ENCODE results near the gene NEURL2. TPM values are rescaled to one million over a fixed set of nuclear protein-coding genes. Genes with fewer than 3 reads are reported as not detected.
A peak's percentile ranks its signal among the peaks of the same experiment; 100 is the strongest.

Gene NEURL2
- total RNA-seq, 1 experiment from 2014 or later, result 2.0 TPM

DNA sequence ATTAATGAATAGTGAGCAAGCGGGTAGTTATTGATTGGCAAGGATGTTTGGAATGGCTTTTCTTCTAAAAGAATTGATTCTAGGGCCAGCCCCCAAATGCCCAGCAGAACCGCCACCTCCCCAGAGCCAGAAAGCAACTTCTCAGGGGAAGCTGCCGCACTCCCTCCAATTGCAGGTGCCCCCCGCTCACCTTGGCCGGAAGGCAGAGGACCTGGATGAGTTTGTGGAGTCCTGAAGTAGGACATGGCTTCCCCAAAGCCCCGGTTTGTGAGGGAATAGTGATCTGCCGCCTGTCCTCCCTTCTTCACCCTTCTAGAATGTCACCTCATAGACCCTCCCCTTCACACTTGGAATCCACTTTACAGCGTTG is 3.7 kb downstream of the NEURL2 start, which contains the start of gene SPATA25:
Gene SPATA25, minus strand, starts transcription at position 277 of the 370 bp plus-strand sequence. Its CDS starts 32 bp downstream, at position 245.
- Mint-ChIP-seq H3K4me3 (ENCODE audit: unreplicated experiment) (no peak within 1 kb of the TSS), H3K9me3 (ENCODE audit: unreplicated experiment) (no peaks in the 10 kb centered on the region), H3K4me1 (ENCODE audit: insufficient read depth, unreplicated experiment) (peaks cover 13% of the 10 kb centered on the region), H3K27ac (ENCODE audit: low read depth, unreplicated experiment) (peak within 1 kb of the TSS; percentile 42), H3K27me3 (ENCODE audit: insufficient read depth, unreplicated experiment) (no peaks in the 10 kb centered on the region), H3K36me3 (ENCODE audit: insufficient read depth, unreplicated experiment) (peaks cover 11% of the 10 kb centered on the region)
- ChIA-PET POLR2A (interaction anchor here (6.0 kb wide), 1 partner anchor 30 kb away, joined by 24 read pairs; the partner anchor contains the start of genes ACOT8 and ZSWIM3), CTCF (no interaction called here)
- no peak for DNase-seq (ENCODE audit: unreplicated experiment)
- intact Hi-C loops (cut with micrococcal nuclease), result loop anchor here (10.0 kb wide), 1 partner anchor 53 kb away; the partner anchor contains the start of gene SNX21
- BruUV-seq (replicated peaks), result no TSS peak
- TF ChIP-seq, protein P1, sequence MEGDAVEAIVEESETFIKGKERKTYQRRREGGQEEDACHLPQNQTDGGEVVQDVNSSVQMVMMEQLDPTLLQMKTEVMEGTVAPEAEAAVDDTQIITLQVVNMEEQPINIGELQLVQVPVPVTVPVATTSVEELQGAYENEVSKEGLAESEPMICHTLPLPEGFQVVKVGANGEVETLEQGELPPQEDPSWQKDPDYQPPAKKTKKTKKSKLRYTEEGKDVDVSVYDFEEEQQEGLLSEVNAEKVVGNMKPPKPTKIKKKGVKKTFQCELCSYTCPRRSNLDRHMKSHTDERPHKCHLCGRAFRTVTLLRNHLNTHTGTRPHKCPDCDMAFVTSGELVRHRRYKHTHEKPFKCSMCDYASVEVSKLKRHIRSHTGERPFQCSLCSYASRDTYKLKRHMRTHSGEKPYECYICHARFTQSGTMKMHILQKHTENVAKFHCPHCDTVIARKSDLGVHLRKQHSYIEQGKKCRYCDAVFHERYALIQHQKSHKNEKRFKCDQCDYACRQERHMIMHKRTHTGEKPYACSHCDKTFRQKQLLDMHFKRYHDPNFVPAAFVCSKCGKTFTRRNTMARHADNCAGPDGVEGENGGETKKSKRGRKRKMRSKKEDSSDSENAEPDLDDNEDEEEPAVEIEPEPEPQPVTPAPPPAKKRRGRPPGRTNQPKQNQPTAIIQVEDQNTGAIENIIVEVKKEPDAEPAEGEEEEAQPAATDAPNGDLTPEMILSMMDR (IDR thresholded peaks at IDR 0.05; ENCODE audit: unreplicated experiment), result no peak

DNA sequence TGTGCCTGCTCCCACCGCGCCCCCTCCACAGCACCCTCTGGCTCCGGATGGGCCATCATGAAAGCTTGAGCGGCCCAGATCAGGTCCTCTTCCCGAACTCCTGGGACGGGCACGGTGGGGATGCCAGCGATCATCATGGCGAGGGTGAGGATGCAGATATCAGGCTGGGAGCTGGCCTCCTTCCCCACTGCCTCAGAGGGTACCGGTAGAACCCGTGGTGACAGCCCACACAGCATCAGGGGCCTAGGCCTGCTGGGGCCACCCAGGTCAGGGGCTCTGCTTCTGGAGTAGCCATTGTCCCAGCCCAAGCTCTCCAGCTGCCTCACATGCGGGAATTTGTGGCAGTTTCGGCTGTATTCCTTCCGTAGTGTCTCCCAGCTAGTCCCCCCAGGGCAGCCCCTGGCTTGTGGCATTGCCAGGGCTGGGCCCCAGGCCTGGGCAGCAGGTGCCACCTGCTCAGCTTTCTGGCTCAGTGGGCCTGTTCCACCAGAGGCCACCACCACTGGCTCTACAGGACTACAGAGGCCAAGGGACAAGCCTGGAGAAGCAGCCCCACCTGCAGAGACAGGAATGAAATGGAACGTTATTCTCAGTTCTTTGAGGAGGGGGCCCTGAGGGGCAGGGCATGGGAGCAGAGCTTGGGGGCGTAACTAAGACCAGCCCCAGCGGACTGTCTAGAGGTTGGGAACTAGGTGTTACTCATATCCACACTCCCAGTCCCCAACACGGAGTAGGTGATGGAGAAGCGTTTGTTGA is 4.2 kb downstream of the NEURL2 start:
- BruUV-seq (replicated peaks), result no TSS peak
- Mint-ChIP-seq H3K9me3 (ENCODE audit: unreplicated experiment) (no peaks in the 10 kb centered on the region), H3K4me3 (ENCODE audit: unreplicated experiment) (no peak overlapping the region), H3K27me3 (ENCODE audit: insufficient read depth, unreplicated experiment) (no peaks in the 10 kb centered on the region), H3K27ac (ENCODE audit: low read depth, unreplicated experiment) (peak overlapping the region; percentile 42), H3K36me3 (ENCODE audit: insufficient read depth, unreplicated experiment) (peaks cover 11% of the 10 kb centered on the region), H3K4me1 (ENCODE audit: insufficient read depth, unreplicated experiment) (peaks cover 13% of the 10 kb centered on the region)
- TF ChIP-seq, protein P1 (IDR thresholded peaks at IDR 0.05; ENCODE audit: unreplicated experiment), result no peak
- DNase-seq (ENCODE audit: unreplicated experiment), result no peak
- intact Hi-C loops (cut with micrococcal nuclease), result loop anchor here (10.0 kb wide), 1 partner anchor 52 kb away; the partner anchor contains the start of gene SNX21
- POLR2A ChIA-PET, result interaction anchor here (0.8 to 6.0 kb wide), 2 partner anchors 30 to 63 kb away, joined by 3 to 24 read pairs; partner anchors contain the start of genes ACOT8 and ZSWIM3
- CTCF ChIA-PET, result no interaction called here

DNA sequence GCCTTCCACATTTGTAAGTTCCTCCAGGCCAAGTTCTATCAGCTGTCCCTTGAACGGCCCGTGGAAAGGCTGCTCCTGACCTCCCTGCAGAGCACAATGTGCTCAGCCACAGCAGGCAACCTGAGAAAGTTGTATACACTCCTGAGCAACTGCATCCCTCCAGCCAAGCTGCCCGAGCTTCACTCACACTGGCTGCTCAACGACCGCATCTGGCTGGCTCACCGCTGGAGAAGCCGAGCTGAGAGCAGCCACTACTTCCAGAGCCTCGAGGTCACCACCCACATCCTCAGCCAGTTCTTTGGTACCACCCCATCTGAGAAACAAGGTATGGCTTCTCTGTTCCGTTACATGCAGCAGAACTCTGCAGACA is 7.9 kb downstream of the NEURL2 start:
- POLR2A ChIA-PET, result interaction anchor here (3.2 to 4.8 kb wide), 4 partner anchors 9 to 52 kb away, joined by 27 to 74 read pairs (median 40); partner anchors contain the start of genes ACOT8, CTSA, NEURL2 and PCIF1
- intact Hi-C loops (cut with micrococcal nuclease), result loop anchor here (10.0 kb wide), 1 partner anchor 48 kb away; the partner anchor contains the start of gene SNX21
- no peak for DNase-seq (ENCODE audit: unreplicated experiment)
- no TSS peak for BruUV-seq (replicated peaks)
- Mint-ChIP-seq H3K9me3 (ENCODE audit: unreplicated experiment) (no peaks in the 10 kb centered on the region), H3K36me3 (ENCODE audit: insufficient read depth, unreplicated experiment) (peaks cover 11% of the 10 kb centered on the region), H3K4me1 (ENCODE audit: insufficient read depth, unreplicated experiment) (peaks cover 21% of the 10 kb centered on the region), H3K27me3 (ENCODE audit: insufficient read depth, unreplicated experiment) (no peaks in the 10 kb centered on the region), H3K4me3 (ENCODE audit: unreplicated experiment) (no peak overlapping the region), H3K27ac (ENCODE audit: low read depth, unreplicated experiment) (no peak overlapping the region)
- TF ChIP-seq, protein P1 (IDR thresholded peaks at IDR 0.05; ENCODE audit: unreplicated experiment), result no peak
- CTCF ChIA-PET, result interaction anchor here (1.0 to 2.7 kb wide), 5 partner anchors 16 to 104 kb away, joined by 3 to 12 read pairs (median 4); no protein-coding TSS in a partner anchor

DNA sequence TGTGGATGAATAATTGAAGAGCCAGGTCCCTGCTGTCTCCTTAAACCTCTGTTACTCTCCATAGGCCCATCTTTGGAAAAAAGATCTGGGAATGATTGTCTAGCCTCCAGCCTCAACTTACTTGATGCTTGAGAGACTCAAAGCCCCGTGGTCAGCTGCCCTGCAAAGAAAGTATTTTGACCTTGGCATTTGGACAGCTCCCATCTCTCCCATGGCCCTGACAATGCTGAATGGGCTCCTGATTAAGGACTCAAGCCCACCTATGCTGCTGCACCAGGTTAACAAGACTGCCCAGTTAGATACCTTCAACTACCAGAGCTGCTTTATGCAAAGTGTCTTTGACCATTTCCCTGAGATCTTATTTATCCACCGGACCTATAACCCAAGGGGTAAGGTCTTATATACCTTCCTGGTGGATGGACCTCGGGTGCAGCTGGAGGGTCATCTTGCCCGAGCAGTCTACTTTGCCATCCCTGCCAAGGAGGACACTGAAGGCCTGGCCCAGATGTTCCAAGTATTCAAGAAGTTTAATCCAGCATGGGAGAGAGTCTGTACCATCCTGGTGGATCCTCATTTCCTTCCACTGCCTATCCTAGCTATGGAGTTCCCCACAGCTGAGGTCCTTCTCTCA is 8.4 kb downstream of the NEURL2 start:
- BruUV-seq (replicated peaks), result no TSS peak
- H3K4me1 Mint-ChIP-seq (ENCODE audit: insufficient read depth, unreplicated experiment), result peaks cover 21% of the 10 kb centered on the region
- no peaks in the 10 kb centered on the region for H3K9me3 Mint-ChIP-seq (ENCODE audit: unreplicated experiment)
- peaks cover 11% of the 10 kb centered on the region for H3K36me3 Mint-ChIP-seq (ENCODE audit: insufficient read depth, unreplicated experiment)
- ChIA-PET CTCF (interaction anchor here (0.6 to 3.0 kb wide), 8 partner anchors 9 to 105 kb away, joined by 3 to 15 read pairs (median 5); partner anchors contain the start of genes CTSA and NEURL2), POLR2A (interaction anchor here (1.3 to 4.8 kb wide), 8 partner anchors 9 to 83 kb away, joined by 3 to 74 read pairs (median 27); partner anchors contain the start of genes ACOT8, CTSA, NEURL2 and PCIF1)
- peak overlapping the region; percentile 97 for H3K4me3 Mint-ChIP-seq (ENCODE audit: unreplicated experiment)
- TF ChIP-seq, protein P1 (IDR thresholded peaks at IDR 0.05; ENCODE audit: unreplicated experiment), result no peak
- H3K27me3 Mint-ChIP-seq (ENCODE audit: insufficient read depth, unreplicated experiment), result no peaks in the 10 kb centered on the region
- intact Hi-C loops (cut with micrococcal nuclease), result loop anchor here (10.0 kb wide), 1 partner anchor 48 kb away; the partner anchor contains the start of gene SNX21
- no peak for DNase-seq (ENCODE audit: unreplicated experiment)
- no peak overlapping the region for H3K27ac Mint-ChIP-seq (ENCODE audit: low read depth, unreplicated experiment)
